HG03280 (cell line): ENCODE data around the gene ARFIP1.

Source experiments
- ATAC-seq: cut with Tn5 transposase; IDR thresholded peaks from one replicate; pipeline ENCODE4 v1.9.1; 2021; ENCODE audit warnings: mild to moderate bottlenecking, moderate library complexity; ENCODE audit not compliant: unreplicated experiment

Gene ARFIP1

DNA sequence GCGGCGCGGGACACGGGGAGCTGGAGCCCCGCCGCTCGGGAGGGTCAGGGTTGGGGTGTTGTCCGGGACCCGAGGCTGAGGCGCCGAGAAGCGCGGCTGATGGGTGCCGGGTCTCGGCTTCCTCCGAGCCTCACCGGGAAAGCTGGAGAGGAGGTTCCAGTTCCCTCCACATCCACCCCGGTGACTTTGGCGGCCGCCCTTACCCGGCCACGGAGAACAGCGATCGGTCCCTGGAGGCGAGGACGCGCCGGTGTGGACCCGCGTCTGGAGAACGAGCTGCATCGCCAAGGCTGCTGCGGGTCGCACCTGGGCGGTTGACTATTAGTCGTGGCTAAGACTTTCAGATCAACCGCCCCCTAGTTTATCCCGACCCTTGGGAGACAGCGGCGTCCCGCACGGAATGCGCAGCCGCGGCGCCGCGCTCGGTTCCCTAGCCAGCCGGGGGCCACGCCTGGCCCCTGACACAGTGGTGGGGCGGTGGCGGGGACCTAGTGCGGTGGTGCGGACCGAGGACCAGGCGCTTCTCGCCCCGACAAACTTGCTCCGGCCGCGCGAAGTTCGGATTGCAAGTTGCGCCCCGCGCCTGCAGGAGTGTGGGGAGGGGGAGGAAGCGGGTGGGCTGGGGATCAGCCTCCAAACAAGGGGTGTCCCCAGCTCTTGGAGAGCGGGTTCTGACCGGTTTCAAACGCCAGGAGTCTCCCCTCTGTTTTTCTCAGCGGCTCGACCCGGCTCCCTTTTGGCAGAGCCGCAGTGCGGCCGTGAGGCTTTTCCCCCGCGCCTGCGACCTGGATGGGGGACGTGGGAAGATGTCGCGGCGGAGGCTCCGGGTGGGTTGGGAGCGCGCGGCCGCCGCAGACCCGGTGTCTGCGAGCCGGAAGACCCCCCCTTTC, 156.9 kb downstream of the ARFIP1 start:
- ATAC-seq: no peak

DNA sequence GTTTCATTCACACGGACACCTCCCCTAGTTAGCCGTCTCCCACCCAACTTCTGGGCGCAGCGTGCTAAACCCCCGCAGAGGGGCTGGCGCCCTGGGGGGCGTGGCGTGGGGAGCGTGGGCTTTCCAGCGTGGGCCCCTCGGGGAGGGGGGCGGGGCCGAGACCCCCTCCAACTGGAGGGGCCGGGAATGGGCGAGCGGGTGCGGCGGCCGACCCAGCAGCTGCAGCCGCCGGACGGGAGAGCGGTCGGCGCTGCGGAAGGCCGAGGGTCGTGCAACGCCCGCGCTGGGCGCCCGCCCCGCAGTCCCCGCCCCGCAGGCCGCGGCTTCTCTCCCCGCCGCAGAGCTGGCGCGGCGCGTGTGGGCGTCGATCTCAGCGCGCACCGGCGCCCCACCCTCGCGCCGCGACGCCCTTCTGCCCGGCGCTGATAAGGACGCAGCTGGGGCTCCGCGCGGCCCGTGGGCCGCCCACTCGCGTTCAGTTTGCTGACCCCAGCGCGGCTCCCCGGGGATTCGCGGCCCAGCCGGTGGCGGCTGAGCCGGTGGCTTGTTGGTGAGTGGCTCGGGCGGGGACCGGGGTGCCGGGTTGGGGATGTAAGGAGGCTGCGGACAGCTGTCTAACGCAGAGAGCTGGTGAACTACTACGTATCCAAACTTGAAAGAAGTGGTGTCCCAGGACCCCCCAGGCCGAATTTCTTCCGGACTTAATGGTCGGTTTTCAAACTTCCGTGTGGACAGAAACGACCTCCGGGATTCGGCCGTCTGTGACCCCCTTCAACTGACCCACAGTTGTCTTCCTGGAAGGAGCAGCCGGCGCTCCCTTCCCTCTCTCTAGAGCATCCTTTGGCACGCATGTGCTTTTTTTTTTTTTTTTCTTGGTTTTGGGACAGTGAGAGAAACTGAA, 157.8 kb downstream of the ARFIP1 start:
- ATAC-seq: no peak

DNA sequence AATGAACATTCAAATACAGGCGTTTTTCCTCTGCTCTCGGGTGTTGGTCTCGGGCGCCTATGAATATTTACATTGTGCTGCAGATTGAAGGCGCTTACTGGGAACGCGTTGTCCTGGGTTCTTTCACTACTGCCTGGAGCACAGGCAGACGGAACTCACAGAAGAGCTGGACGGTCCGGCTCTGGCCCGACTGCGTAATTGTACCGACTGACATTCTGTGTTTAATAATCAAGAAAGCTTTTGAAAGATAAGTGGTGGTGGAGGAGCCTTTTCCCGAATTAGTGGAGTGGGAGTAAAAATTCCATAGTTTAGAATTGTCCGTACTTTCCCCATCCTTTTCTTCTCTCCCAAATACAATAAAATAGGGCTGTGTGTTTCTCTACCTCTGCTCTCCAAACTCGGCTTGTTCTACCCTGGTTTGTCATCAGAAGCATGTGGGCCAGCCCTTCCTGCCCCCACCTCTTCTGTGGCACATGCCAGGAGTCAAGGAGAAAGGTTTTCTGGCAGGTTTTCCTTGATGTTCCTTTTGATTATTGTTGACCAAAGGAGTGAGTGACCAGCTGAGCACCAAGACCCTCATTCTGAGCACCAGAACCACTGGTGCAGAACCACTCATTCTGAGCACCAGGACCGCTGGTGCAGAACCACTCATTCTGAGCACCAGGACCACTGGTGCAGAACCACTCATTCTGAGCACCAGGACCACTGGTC, 158.6 kb downstream of the ARFIP1 start:
- no peak for ATAC-seq

DNA sequence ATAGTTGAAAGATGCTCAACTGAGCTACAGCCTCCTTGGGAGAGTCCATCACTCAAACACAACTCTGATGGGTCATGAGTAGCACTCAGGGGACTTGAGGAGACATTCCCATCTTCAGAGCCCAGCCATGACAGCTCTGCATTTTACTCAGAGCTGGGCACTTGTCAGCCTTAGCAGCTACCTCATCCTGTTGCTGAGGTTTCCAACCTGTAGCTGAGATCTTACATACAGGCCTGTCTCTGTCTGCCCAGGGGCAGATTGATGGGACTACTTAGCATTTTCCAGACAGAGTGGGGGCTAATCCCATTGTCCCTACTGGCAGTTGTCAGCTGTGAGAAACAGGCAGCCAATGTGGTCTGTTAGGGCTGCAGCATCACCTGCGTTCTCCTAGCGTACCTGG, 159.9 kb downstream of the ARFIP1 start:
- ATAC-seq: no peak

DNA sequence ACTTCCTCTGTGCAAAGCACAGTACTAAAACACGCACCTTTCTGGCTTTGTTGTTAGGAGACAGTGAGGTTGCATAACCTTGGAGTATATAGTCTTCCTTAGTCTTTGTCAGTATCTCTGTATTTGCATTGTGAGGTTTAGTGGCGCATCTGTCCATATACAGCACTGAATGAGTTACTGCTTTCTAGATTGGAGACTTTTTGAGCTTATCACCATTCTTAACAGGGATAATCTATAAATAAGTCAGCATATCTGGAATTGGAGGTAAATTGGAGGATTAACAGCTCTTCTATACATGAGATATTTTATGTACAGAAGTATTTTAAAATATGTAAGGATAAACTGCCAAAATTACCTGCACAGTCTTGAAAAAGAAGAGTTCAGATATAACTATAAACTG, 160.7 kb downstream of the ARFIP1 start:
- no peak for ATAC-seq

DNA sequence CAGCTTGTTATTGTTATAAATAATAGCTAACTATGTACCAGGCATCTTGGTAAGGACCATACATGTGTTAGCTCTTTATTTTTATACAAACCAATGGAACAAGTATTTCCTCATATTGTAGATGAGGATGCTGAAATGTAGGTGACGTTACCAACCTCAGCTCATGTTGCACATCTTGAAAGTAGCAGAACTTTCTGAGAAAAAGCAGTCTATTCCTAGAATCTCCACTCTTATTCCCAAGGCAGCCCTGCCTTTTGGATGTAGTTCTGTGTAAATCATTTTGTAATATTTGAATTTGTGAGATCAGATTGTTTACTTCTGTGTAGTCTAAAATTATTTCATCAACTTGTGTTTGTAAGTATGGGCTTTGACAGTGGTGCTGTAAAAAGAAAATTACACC, 161.7 kb downstream of the ARFIP1 start:
- no peak for ATAC-seq

DNA sequence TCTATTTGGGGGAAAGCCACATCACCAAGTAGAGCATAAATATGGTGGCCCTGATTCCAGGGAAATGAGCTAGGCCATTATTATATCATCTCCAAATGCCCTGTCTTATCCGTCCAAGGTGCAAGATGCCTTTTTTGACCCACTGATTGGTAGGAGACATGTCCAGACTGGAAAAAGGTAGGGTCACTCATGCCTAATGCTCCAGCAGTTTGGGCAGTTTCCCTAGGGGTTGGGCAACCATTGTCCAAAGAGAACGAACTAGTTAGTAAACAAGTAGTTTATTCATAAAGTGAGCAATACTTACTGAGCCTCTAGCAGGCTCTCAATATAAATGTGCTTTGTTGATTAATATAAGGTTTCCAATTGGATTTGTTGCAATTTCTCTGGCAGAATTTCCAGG, 162.6 kb downstream of the ARFIP1 start:
- ATAC-seq: no peak

DNA sequence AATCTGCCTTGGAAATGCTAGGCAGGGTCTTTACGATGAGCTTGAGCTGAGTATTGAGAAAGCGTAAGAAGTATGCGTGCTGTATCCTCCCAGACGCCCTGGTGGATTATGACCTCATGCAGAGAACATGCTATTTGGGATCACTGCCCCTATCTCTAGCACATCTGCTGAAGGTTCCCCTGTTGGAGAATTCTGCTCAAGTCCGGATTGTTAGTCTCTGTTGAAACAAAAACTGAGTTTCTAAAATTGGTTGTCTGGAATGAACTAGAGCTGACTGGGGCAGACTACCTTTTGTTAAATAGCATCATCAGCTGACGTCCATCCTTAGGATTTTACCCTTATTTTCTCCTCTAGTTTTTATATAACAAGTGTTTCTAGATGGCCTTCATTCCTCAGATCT, 163.9 kb downstream of the ARFIP1 start:
- no peak for ATAC-seq

DNA sequence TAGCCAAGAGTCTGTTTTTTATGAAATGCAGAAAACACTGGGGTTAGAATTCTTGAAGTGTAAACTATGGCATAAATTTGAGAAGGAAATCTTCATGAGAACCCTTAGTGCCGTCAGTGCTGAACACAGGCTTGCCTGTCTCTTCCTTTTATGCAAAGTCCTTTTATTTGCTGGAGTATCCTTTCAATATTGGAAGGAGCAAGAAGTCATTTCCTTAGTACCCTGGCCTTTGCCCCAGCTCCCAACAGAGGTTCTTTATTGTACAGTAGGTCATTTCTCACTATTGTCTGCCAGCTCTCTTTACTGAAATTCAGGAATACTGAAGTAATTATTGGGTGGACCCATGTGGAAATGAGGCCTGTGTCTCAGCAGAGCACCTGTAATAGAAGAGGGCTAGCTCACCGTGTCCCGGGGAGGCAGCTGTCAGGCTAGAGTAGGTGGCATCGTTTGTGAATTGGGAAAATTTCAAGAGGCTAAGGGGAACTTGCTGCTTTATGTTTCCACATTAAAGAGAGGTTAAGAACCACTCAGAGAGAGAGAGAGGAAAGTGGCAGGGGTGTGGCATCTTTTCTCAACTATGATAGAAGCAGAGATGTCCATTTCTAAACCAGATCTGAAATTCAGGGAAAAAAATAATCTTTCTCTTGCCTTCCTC, 165.0 kb downstream of the ARFIP1 start:
- no peak for ATAC-seq

DNA sequence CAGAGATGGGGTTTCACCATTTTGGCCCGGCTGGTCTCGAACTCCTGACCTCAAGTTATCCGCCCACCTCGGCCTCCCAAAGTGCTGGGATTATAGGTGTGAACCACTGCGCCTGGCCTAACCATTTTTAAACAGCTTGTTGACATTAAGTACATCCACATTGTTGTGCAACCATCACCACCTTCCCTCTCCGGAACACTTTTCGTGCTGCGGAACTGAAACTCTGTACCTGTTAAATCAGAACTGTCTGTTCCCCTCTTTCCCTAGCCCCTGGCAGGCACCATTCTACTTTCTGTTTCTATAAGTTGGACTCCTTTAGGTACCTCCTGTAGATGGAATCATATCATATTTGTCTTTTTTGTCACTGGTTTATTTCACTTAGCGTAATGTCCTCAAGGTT, 165.9 kb downstream of the ARFIP1 start:
- ATAC-seq: no peak

DNA sequence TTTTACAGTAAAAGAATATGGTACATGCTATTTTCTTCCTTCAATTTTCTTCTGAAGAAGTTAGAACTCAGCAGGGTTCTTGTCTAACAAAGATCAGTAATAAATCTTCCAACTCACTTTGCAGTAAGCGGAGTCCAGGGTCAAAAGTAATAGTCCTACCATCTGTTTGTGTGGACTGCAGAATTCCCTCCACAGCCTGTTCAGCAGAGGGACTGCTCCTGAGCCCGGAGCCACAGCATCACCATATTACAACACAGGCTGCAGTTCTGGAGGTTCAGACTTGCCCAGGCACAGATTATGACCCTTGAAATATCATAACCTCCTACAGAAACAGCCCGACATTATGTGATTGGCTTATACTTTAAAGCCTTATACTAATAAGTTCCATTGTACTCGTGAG, 166.7 kb downstream of the ARFIP1 start:
- no peak for ATAC-seq

DNA sequence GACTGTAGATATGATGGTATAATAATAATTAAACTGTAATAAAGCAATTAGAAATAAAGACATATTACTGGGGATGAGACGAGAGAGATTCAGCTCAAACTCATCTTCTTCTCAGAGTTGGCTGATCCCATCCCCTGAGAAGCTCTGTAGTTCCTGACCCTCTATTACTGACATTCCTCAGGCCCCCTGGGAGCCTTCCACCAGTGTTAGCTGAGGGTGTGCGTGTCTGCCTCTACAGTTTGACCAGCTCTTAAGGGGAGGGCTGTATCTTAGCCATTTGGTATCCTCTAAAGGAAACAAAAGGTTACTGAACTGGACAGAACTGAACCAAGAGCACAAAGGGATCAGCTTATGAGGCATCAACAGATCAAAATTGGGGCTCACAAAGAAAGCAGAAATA, 167.6 kb downstream of the ARFIP1 start:
- ATAC-seq: no peak

DNA sequence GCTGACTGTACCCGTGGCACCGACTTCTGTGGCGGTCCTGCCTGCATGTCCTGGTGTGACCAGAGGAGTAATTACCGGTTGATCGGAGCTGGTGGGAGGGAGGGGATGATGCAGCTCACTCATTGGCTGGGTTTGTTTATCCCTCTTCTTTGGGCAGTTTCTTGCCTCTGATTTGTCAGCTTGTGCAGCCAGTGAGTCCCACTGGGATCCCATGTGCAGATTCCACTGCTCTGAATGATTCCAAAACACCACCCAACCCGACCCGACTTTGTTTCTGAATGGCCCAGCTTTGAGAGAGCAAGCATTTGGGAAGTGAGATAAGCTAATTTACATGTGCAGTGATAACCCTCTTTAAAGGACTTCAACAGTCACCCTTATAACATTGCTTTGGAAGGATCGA, 170.2 kb downstream of the ARFIP1 start:
- no peak for ATAC-seq

DNA sequence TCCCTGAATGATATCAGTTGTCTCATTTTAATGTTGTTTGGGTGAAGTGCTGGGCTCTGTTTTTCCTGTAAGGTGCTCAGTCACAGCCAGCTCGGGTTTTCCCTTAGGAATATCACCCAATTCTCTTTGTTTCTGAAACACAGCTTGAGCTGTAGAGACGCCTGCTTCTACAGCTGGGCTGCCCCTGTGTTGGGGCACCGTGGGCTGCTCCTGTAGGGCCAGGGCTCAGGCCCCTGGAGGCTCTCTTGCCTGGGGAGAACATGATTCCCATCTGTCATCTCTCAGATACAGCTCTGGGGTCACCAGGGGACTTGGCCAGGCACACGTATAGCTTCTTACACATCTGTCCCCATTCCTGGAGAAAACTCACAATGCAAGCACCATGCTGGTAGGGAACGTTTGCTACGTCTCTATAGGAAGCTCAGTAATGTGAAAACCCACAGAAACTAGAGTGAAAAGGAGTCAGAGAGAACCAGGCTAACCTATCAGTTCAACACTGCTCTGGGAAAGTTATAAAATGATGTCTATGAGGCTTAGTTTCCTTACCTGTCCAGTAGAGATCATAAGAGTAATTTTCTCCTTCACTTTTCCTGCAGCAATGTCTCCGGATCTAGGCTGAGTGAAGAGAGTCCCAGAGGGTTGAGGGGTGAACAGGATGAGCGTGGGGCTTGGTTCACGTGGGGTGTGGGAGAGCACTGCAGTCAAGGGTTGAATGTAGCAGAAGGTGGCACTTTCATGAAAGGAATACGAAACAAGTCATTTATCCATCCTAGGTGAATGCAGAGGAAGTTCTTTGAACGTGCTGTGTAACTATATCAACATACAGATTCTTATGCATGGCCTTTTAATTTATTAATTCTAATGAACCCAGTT, 170.9 kb downstream of the ARFIP1 start:
- ATAC-seq: no peak

DNA sequence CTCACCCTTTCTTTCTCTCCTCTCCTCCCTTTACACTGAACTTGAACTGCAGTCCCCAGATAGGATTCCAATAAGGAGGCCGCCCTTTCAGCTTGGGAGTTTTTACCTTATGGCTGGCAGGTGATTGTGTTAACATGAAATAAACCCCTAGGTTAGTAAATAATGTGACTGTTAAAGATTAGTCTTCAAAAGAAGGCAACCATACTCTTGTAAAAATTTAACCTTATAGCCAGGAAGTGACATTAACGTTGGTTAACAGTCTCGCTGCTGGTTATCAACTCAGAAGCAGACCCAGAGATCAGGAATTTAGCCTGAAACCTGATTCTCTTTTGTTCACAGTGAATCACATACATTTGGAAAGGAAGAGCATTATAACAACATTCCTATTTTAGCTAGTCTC, 171.6 kb downstream of the ARFIP1 start:
- no peak for ATAC-seq

DNA sequence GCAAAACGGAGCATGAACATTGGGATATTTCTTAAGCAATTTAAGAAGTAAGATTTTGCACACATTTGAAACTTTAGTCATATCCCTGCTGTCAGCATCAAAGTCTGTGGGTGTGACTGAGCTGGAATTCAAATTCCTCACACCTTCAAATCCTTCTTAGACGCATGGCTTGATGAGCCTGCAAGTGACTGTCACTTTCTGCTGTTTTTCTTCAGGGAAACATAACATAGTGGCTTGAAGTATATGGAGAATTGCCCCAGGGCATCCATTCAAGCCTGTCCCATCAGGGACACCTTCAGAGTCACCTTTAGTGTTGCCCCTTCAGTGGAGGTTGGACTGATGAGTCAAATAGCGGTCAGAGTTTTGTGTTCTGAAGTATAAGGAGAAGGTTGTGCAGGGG, 173.8 kb downstream of the ARFIP1 start:
- no peak for ATAC-seq

DNA sequence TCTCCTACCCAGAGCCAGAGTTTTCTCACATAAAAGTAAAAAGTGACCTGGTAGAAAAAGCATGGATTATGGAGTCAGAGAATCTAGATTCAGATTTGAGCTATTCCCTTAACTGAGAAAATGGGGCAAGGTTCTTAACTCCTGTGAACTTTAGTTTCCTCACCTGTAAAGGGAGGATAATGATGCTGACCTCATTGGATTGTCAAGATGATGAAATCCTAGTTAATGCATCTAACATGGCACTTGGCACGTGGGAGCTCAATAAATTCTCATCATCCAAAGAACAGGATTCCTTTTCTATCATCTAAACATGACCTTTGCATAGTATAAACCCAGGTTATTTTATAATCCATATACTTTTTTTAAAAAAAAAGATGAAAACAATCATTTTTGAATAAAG, 175.0 kb downstream of the ARFIP1 start:
- ATAC-seq: no peak

DNA sequence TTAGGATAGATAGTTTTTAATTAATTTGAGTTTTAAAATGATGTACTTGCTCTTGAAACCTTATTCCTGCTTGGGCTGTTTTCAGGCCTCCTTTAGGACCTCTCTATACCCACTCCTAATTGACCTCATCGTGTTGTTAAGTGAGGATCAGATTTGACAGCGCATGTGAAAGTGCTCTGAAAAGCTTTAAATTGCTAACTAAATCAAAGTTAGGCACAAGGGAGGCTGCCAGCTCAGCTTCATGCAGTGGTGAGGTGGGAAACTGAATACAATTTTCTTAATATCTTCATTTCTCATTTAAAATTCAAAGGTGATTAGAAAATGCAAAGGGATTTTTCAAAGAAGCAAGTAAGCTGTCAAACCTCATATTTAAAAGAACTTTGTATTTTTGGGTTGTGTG, 176.4 kb downstream of the ARFIP1 start:
- ATAC-seq: no peak

DNA sequence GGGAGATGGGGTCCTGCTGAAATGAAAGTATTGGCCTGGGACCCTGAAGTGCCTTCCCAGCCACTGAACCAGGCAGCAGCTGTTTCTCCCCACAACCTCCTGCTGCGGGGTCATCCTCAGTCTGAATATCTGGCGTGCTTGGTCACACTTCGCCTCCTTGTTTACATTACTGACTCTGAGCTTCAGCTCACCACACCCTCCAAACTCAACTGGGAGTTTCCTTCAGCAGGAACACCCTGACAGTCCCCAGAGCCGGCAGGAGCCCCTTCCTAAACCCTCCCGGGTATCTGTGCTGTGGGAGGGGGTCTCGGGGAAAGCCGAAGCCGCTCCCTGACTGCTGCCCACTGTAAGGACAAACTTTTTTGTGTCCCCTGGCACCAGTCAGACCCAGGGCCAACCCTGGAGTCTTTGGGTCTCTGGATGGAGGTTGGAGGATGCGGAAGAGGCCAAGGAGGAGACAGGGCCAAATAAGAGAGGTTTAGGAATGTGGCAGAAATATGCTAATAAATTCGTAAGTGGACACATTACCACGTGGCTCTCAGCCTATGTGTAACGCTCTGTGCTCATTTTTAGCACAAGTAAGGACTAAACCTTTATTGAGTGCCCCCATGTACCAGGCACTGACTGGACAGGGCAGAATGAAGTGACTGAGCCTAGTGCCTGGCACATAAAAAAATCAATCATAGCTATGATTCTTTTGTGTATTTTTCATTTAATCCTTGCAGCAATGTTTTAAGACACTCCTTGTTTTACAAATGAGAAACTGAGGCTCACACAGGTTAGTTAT, 177.1 kb downstream of the ARFIP1 start:
- no peak for ATAC-seq
